Measurements from ENCODE around the gene LSM12.
"Not testable (repeated sequence)": the region's sequence is repeated elsewhere in the genome, so short reads cannot be mapped to it uniquely, and the experiment has no call there.

LSM12 gene

GRCh38 chr17:44006272-44006597, 60.2 kb downstream of the LSM12 start:
- DNase-seq = no peak

GRCh38 chr17:44005527-44006271, 60.8 kb downstream of the LSM12 start:
- no peak for DNase-seq

- DNase-seq = no peak
These were observed 61.5 kb downstream of the LSM12 start for GRCh38 chr17:44004761-44005526.

GRCh38 chr17:44004077-44004760, 62.3 kb downstream of the LSM12 start, which contains the start of gene NAGS:
TSS of gene NAGS (plus strand) at chr17:44004622. CDS start at chr17:44004664, 42 bp downstream.
- DNase-seq = no peak

GRCh38 chr17:44002141-44002848, 64.2 kb downstream of the LSM12 start:
- no peak for DNase-seq

DNA sequence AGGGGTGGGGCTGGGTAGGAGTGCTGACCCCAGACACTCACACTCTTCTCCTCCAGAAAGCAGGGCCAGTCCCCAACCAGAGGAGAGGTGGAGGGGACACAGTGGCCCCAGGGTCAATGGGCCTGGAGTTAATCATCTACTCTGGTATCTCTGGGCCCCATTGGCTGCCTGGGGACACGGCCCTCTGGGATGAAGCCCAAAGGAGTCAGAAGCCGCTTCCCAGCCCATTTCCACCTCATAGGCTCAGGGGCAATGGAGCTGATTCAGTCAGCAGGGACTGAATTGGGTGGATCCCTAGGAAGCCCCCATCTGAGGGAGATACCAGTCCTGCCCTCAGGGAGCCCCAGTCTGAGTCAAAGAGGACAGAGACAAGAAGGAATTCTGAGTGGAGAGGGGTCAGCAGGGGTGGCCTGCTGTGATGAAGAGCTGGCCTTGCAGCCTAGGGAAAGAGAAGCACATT, 65.0 kb downstream of the LSM12 start:
- no peak for DNase-seq

DNA sequence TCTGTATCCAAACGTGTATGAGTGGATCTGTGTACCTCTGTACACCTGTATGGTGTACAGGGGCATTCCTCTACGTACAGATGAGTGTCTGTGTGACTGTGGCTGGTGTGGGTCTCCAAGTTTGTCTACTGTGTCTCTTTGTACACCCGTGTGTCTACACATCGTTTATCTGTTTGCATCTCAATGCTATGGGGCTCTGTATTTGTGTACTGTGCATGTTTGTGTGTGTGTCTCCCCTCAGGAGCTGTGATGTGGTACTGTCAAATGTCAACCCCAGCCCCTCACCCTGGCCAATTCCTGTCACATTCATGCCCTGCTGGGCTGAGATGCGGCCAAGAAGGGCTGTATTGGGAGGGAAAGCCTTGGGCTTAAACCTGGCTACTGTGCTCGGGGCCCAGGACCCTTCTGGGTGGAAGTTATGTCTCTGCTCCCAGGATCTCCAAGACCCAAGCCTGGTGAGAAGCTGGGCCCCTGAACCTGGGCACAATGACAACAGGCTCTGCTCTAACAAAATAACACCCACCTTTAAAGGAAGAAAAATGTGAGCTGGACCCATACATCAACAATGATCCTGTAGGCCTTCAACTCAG, 65.5 kb downstream of the LSM12 start:
- no peak for DNase-seq

GRCh38 chr17:44000141-44000860, 66.2 kb downstream of the LSM12 start:
- no peak for DNase-seq

GRCh38 chr17:43999024-43999423, 67.4 kb downstream of the LSM12 start:
- DNase-seq = no peak

DNA sequence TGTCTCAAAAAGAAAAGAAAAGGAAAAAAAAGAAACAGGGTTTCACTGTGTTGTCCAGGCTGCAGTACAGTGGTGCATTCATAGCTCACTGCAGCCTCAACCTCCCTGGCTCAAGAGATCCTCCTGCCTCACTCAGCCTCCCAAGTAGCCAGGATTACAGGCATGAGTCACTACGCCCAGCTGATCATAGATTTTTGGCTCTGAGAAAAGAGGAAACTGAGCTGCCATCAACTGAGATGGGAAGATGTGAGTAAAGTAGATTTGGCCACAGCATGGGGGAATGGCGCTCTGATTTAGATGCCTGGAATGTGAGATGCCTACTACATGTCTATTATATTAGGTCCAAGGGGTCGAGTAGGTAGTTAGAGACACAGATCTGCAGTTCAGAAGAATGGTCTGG, 67.9 kb downstream of the LSM12 start:
- no peak for DNase-seq

DNA sequence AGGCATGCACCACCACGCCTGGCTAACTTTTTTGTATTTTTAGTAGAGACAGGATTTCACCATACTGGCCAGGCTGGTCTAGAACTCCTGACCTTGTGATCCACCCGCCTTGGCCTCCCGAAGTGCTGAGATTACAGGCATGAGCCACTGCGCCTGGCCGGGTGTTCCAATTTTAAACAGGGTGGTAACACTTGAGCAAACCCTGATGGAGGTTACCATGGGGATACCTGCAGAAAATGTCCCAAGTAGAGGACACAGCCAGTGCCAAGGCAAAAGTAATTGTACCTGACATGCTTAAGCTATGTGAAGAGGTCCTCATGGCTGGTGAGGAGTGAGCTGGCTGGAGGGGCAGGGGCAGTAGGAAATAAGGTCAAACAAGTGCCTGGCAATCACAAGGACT, 69.3 kb downstream of the LSM12 start:
- not testable (repeated sequence) for DNase-seq

DNA sequence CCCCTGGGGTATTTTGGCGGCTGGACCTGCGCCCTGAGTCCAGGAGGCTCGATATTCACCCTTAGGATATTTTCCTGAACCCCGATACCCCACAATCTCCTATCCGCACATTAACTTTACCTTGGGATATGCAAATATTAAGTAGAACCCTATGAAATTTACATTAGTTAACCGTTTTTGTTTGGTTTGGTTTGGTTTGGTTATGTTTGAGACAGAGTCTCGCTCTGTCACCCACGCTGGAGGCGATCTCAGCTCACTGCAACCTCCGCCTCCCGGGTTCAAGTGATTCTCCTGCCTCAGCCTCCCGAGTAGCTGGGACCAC, 71.4 kb downstream of the LSM12 start:
- DNase-seq = no peak

- DNase-seq = peak; percentile 22
These were observed 72.0 kb downstream of the LSM12 start for GRCh38 chr17:43994272-43995149.

DNA sequence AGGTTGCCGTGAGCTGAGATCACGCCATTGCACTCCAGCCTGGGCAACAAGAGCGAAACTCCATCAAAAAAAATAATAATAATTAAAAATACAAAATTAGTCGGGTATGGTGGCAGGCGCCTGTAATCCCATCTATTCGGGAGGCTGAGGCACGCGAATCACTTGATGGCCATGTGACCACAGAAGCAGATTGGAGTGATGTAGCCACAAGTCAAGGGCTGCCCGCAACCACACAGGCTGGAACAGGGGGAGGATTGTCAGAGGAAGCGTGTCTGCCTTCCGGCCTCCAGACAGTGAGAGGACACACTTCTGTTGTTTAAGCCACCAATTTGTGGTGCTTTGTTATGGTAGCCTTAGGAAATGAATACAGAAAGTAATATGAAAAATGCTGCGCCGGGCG, 73.8 kb downstream of the LSM12 start:
- DNase-seq = no peak

- no peak for DNase-seq
These were observed 78.2 kb downstream of the LSM12 start for GRCh38 chr17:43988301-43988700.

- DNase-seq = no peak
These were observed 79.1 kb downstream of the LSM12 start for GRCh38 chr17:43987131-43988021.

GRCh38 chr17:43986225-43986981, 80.1 kb downstream of the LSM12 start:
- DNase-seq = no peak

DNA sequence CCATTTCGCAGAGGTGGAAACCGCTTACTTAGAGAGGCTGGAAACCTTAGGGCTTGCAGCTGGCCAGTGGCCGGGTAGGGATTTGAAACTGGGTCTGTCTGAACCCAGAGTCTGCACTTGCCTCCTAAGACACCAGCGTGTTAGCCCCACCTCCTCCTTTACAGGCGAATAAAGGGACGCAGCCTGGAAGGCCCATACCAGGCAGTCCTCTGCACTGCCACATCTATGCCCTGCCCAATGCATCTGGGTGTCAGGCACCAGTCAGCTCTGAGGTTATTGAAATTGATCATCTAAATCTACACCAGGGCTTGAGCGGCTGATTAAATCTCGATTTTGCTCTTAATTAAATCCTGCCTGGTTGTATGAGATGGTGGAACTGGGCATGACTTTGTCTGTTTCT, 82.0 kb downstream of the LSM12 start:
- no peak for DNase-seq
